ENCODE results near the gene HES4. TPM values are rescaled to one million over a fixed set of nuclear protein-coding genes. Genes with fewer than 3 reads are reported as not detected.

The HES4 gene
- total and polyA plus RNA-seq, 11 donors = 25.7 to 98.1 (median 37.3) TPM

GRCh38 chr1:1038694-1039093, 38.8 kb upstream of the HES4 start:
- no peak for ATAC-seq
- Histone ChIP-seq H3K4me1 (peaks cover 7 to 34% (median 19%) of the 10 kb centered on the region in 12 donors), H3K27ac (no peak overlapping the region), H3K4me3 (no peak overlapping the region), H3K36me3 (peaks cover 0 to 4% (median 0%) of the 10 kb centered on the region in 9 donors), H3K9me3 (no peaks in the 10 kb centered on the region), H3K27me3 (peaks cover 0 to 54% (median 0%) of the 10 kb centered on the region in 9 donors)
- TF ChIP-seq CTCF (IDR thresholded peaks at IDR 0.05) (no peak), POLR2A (IDR thresholded peaks at IDR 0.05) (no peak)
- no peak for DNase-seq
- 85 to 91% (median 88%) methylated on average over 6 of the region's 6 CpGs for WGBS, 4 donors
- intact Hi-C loops (cut with DNase I) = loop anchor here in 2 of 10 donors (10.0 kb wide), 3 partner anchors 76 to 326 kb away; partner anchors contain the start of gene C1orf159 (in 1 of the 2)

- no peak overlapping the region for H3K4me3 ChIP-seq
- H3K27ac ChIP-seq = no peak overlapping the region
- TF ChIP-seq POLR2A (IDR thresholded peaks at IDR 0.05) (no peak), CTCF (IDR thresholded peaks at IDR 0.05) (no peak)
- DNase-seq = no peak
- H3K9me3 ChIP-seq = no peaks in the 10 kb centered on the region
- H3K27me3 ChIP-seq = peaks cover 0 to 61% (median 0%) of the 10 kb centered on the region in 9 donors
- ATAC-seq = no peak
- H3K36me3 ChIP-seq = no peaks in the 10 kb centered on the region
- peaks cover 7 to 44% (median 22%) of the 10 kb centered on the region in 12 donors for H3K4me1 ChIP-seq
- intact Hi-C loops (cut with DNase I) = loop anchor here in 3 of 10 donors (2.0 to 10.0 kb wide), 4 partner anchors 21 to 327 kb away; partner anchors contain the start of gene C1orf159 (in 1 of the 3)
- 83 to 88% (median 84%) methylated on average over 16 to 30 of the region's 30 CpGs for WGBS, 4 donors
Measured at GRCh38 chr1:1037366-1038327, 37.8 kb upstream of the HES4 start.

GRCh38 chr1:1035291-1035943, 35.5 kb upstream of the HES4 start:
- Histone ChIP-seq H3K27ac (no peak overlapping the region), H3K27me3 (peaks cover 0 to 68% (median 0%) of the 10 kb centered on the region in 9 donors), H3K9me3 (no peaks in the 10 kb centered on the region), H3K36me3 (no peaks in the 10 kb centered on the region), H3K4me1 (peaks cover 7 to 42% (median 23%) of the 10 kb centered on the region in 12 donors), H3K4me3 (no peak overlapping the region)
- ATAC-seq (no peak), DNase-seq (no peak)
- intact Hi-C loops (cut with DNase I) = loop anchor here in 2 of 10 donors (10.0 kb wide), 3 partner anchors 79 to 329 kb away; partner anchors contain the start of gene C1orf159 (in 1 of the 2)
- TF ChIP-seq CTCF (IDR thresholded peaks at IDR 0.05) (no peak), POLR2A (IDR thresholded peaks at IDR 0.05) (no peak)
- 92 to 97% (median 95%) methylated on average over 14 to 19 of the region's 19 CpGs for WGBS, 4 donors
